ENCODE measurements around the gene NOP14.

GRCh38 chr4:2909583-2909982 lies 53.6 kb downstream of the NOP14 start:
- TF ChIP-seq, protein P1, sequence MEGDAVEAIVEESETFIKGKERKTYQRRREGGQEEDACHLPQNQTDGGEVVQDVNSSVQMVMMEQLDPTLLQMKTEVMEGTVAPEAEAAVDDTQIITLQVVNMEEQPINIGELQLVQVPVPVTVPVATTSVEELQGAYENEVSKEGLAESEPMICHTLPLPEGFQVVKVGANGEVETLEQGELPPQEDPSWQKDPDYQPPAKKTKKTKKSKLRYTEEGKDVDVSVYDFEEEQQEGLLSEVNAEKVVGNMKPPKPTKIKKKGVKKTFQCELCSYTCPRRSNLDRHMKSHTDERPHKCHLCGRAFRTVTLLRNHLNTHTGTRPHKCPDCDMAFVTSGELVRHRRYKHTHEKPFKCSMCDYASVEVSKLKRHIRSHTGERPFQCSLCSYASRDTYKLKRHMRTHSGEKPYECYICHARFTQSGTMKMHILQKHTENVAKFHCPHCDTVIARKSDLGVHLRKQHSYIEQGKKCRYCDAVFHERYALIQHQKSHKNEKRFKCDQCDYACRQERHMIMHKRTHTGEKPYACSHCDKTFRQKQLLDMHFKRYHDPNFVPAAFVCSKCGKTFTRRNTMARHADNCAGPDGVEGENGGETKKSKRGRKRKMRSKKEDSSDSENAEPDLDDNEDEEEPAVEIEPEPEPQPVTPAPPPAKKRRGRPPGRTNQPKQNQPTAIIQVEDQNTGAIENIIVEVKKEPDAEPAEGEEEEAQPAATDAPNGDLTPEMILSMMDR (IDR thresholded peaks at IDR 0.05), result no peak
- TF ChIP-seq ZFX (IDR thresholded peaks at IDR 0.05; ENCODE audit: borderline replicate concordance), result no peak

Data from 22Rv1 (cell line).